22Rv1 (cell line): ENCODE measurements around the gene FNBP1.

Experiments used
- CTCF ChIP-seq: fragments of 450-650 bp; IDR thresholded peaks from 2 replicates; pipeline ENCODE4 v1.5.1; 2017; ENCODE audit warnings: mild to moderate bottlenecking
- ZFX ChIP-seq: fragments of 450-650 bp; IDR thresholded peaks from 2 replicates; pipeline ENCODE4 v1.6.1; 2017; ENCODE audit warnings: antibody characterized with exemption, borderline replicate concordance

GRCh38 chr9:129919841-129920240 is 123.1 kb downstream of the FNBP1 start:
- no peak for TF ChIP-seq CTCF
- TF ChIP-seq ZFX: no peak
